SK-N-SH treated with all-trans-retinoic acid at 6 μM for 48 hours (cell line): ENCODE results near the gene MARCHF9.

Experiments used
- CSDC2 ChIP-seq: fragments of 250-450 bp; sonication (Bioruptor Pico); IDR thresholded peaks from 2 replicates; pipeline ENCODE4 v1.5.0; 2020; ENCODE audit warnings: mild to moderate bottlenecking, moderate library complexity
- PATZ1 ChIP-seq: fragments of 250-450 bp; sonication (Bioruptor Pico); IDR thresholded peaks from 2 replicates; pipeline ENCODE4 v1.8.0; 2020; ENCODE audit warnings: mild to moderate bottlenecking, moderate library complexity, borderline replicate concordance
- TOX ChIP-seq: fragments of 250-450 bp; sonication (Bioruptor Pico); IDR thresholded peaks from 2 replicates; pipeline ENCODE4 v1.8.0; 2021; ENCODE audit warnings: mild to moderate bottlenecking, moderate library complexity, borderline replicate concordance
- ZFP30 ChIP-seq: fragments of 450-650 bp; formaldehyde crosslinking; IDR thresholded peaks from 2 replicates; pipeline ENCODE4 v1.5.0; 2022; ENCODE audit warnings: mild to moderate bottlenecking, moderate library complexity
- TF ChIP-seq, protein P1 (sequence below): fragments of 250-450 bp; sonication (Bioruptor Pico); IDR thresholded peaks from 2 replicates; pipeline ENCODE4 v1.5.1; 2020; ENCODE audit warnings: low read depth, mild to moderate bottlenecking, moderate library complexity

DNA sequence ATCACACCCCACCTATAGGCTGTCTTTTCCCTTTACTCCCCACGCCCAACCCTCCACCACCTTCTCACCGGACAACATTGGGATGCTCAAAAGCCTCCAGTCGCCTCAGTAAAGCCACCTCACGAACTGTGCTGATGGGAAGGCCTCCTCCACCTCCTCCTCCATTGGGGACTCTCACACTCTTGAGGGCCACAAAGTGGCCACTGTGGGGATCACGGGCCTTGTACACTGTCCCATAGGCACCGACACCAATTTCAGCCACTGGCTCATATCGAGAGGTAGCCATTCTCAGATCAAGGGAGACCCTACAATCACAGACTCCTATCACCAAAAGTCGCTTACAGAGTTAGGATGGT is 3.5 kb upstream of the MARCHF9 start:
- TF ChIP-seq, protein P1, sequence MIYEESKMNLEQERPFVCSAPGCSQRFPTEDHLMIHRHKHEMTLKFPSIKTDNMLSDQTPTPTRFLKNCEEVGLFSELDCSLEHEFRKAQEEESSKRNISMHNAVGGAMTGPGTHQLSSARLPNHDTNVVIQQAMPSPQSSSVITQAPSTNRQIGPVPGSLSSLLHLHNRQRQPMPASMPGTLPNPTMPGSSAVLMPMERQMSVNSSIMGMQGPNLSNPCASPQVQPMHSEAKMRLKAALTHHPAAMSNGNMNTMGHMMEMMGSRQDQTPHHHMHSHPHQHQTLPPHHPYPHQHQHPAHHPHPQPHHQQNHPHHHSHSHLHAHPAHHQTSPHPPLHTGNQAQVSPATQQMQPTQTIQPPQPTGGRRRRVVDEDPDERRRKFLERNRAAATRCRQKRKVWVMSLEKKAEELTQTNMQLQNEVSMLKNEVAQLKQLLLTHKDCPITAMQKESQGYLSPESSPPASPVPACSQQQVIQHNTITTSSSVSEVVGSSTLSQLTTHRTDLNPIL: no peak
- TF ChIP-seq CSDC2 (CRISPR knock-in tag) (no peak), ZFP30 (CRISPR knock-in tag) (no peak), TOX (CRISPR knock-in tag) (no peak), PATZ1 (CRISPR knock-in tag) (no peak)
